ENCODE measurements around the gene SPEM2. TPM values are rescaled to one million over a fixed set of nuclear protein-coding genes. Genes with fewer than 3 reads are reported as not detected.
A peak's percentile ranks its signal among the peaks of the same experiment; 100 is the strongest.

SPEM2 gene
- total RNA-seq, 2 experiments from 2014 or later = not detected

DNA sequence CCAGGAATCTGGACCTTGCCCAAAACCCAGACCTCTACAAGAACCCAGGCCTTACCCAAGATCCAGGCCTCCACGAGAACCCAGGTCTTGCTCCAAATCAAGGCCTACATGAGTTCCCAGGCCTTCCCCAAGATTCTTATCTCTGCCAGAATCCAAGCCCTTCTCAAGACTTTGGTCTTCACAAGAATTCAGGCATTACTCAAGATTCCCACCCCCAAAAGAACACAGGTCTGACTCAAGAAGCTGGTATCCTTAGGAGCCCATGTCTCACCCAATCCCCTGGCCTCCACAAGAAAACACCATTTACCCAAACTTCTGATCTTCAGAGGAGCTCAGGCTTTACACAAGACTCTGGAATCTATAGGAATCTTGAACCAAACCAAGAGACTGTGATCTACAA, 5.8 kb downstream of the SPEM2 start:
- ATAC-seq (ENCODE audit: poor library complexity) (no peak), DNase-seq (no peak)
- Histone ChIP-seq H3K4me3 (ENCODE audit: low read length) (no peak overlapping the region), H3K36me3 (ENCODE audit: insufficient read depth, low read length) (no peaks in the 10 kb centered on the region), H3K27me3 (ENCODE audit: control insufficient read depth in 1 of 2, insufficient read depth in 2 of 2, low read length in 2 of 2) (no peaks in the 10 kb centered on the region), H3K9me3 (ENCODE audit: control insufficient read depth in 1 of 2, insufficient read depth in 1 of 2, low read length in 2 of 2) (no peaks in the 10 kb centered on the region), H3K4me1 (ENCODE audit: insufficient read depth, low read length) (peaks cover 11% of the 10 kb centered on the region), H3K27ac (ENCODE audit: low read depth in 1 of 2, low read length in 2 of 2) (no peak overlapping the region)
- TF ChIP-seq, protein P1, sequence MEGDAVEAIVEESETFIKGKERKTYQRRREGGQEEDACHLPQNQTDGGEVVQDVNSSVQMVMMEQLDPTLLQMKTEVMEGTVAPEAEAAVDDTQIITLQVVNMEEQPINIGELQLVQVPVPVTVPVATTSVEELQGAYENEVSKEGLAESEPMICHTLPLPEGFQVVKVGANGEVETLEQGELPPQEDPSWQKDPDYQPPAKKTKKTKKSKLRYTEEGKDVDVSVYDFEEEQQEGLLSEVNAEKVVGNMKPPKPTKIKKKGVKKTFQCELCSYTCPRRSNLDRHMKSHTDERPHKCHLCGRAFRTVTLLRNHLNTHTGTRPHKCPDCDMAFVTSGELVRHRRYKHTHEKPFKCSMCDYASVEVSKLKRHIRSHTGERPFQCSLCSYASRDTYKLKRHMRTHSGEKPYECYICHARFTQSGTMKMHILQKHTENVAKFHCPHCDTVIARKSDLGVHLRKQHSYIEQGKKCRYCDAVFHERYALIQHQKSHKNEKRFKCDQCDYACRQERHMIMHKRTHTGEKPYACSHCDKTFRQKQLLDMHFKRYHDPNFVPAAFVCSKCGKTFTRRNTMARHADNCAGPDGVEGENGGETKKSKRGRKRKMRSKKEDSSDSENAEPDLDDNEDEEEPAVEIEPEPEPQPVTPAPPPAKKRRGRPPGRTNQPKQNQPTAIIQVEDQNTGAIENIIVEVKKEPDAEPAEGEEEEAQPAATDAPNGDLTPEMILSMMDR (IDR thresholded peaks at IDR 0.05) = no peak
- peaks cover 11% of the 10 kb centered on the region for H3K4me1 Mint-ChIP-seq (ENCODE audit: low read depth)
- H3K36me3 Mint-ChIP-seq (ENCODE audit: low read depth) = peaks cover 4% of the 10 kb centered on the region
- H3K4me3 Mint-ChIP-seq = no peak overlapping the region
- intact Hi-C loops (cut with DNase I, micrococcal nuclease) = loop anchor here (5.0 to 10.0 kb wide), 2 partner anchors 39 to 46 kb away; partner anchors contain the start of genes PLSCR3 (in 1 of the 2) and TNK1 (in 1 of the 2)
- ChIA-PET POLR2A (no interaction called here), CTCF (interaction anchor here (0.6 to 1.3 kb wide), 2 partner anchors 76 to 165 kb away, joined by 3 to 5 read pairs; partner anchors contain the start of gene TMEM95)
- no peaks in the 10 kb centered on the region for H3K9me3 Mint-ChIP-seq
- H3K27me3 Mint-ChIP-seq = no peaks in the 10 kb centered on the region
- H3K27ac Mint-ChIP-seq = no peak overlapping the region

DNA sequence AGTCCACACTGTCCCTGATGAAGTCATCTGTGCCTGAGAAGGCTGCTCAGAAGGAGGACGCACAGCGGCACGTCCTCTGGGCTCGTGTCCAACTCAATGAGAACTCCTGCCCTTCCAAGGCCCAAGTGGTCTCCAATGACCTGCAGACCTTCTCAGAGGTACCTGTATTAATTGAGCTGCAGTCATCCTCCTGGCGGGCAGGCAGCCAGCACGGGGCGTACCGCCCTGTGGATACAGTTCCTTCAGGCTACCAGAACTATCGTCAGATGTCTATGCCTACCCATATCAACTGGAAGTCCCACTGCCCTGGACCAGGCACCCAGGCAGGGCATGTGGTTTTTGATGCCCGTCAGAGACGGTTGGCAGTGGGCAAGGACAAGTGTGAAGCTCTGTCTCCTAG, 6.9 kb downstream of the SPEM2 start:
- Histone ChIP-seq H3K36me3 (ENCODE audit: insufficient read depth, low read length) (no peaks in the 10 kb centered on the region), H3K27ac (ENCODE audit: low read depth in 1 of 2, low read length in 2 of 2) (no peak overlapping the region), H3K4me1 (ENCODE audit: insufficient read depth, low read length) (peaks cover 22% of the 10 kb centered on the region), H3K4me3 (ENCODE audit: low read length) (no peak overlapping the region), H3K27me3 (ENCODE audit: control insufficient read depth in 1 of 2, insufficient read depth in 2 of 2, low read length in 2 of 2) (no peaks in the 10 kb centered on the region), H3K9me3 (ENCODE audit: control insufficient read depth in 1 of 2, insufficient read depth in 1 of 2, low read length in 2 of 2) (no peaks in the 10 kb centered on the region)
- H3K27ac Mint-ChIP-seq = no peak overlapping the region
- DNase-seq (no peak), ATAC-seq (ENCODE audit: poor library complexity) (no peak)
- TF ChIP-seq, protein P1 (IDR thresholded peaks at IDR 0.05) = no peak
- H3K27me3 Mint-ChIP-seq = no peaks in the 10 kb centered on the region
- no peaks in the 10 kb centered on the region for H3K9me3 Mint-ChIP-seq
- H3K4me3 Mint-ChIP-seq = no peak overlapping the region
- CTCF ChIA-PET = interaction anchor here (0.9 to 1.3 kb wide), 2 partner anchors 77 to 218 kb away, joined by 3 to 5 read pairs; partner anchors contain the start of gene TMEM95
- peaks cover 4% of the 10 kb centered on the region for H3K36me3 Mint-ChIP-seq (ENCODE audit: low read depth)
- POLR2A ChIA-PET = no interaction called here
- intact Hi-C loops (cut with DNase I, micrococcal nuclease) = loop anchor here (1.0 to 10.0 kb wide), 3 partner anchors 25 to 47 kb away; partner anchors contain the start of genes NLGN2 (in 1 of the 2), PLSCR3 (in 1 of the 2) and TNK1 (in 1 of the 2)
- peaks cover 19% of the 10 kb centered on the region for H3K4me1 Mint-ChIP-seq (ENCODE audit: low read depth)

DNA sequence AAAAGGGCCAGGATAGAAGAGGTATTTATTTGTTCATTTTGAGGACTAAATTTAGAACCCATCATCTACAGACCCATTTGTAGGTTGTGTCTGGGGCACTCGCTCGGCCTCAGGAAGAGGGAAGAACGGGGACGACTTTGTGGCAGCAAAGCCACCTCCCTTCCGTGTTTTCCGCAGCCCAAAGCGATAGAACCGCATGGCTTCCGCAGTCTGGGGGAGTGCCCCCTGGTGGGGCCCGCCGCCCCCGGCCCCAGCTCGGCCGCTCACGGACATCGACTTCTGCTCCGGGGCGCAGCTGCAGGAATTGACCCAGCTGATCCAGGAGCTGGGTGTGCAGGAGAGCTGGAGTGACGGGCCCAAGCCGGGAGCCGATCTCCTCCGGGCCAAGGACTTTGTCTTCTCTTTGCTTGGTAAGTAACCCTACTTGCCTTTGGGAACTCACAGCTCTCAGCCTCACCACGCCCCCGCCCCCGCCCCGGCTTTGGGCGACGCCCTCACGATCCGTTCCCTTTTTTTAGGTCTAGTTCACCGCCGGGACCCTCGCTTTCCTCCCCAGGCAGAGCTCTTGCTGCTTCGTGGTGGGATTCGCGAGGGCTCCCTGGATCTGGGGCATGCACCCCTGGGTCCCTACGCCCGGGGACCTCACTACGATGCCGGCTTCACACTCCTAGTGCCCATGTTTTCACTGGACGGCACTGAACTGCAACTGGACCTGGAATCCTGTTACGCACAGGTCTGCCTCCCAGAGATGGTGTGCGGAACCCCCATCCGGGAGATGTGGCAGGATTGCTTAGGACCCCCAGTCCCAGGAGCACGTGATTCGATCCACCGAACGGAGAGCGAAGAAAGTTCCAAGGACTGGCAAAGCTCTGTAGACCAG, 10.5 kb downstream of the SPEM2 start:
- peaks cover 23% of the 10 kb centered on the region for H3K27me3 Mint-ChIP-seq
- peak; percentile 29 to 82 (median 52) for DNase-seq
- peak overlapping the region; percentile 87 for H3K27ac Mint-ChIP-seq
- peak overlapping the region; percentile 87 for H3K4me3 Mint-ChIP-seq
- H3K4me1 Mint-ChIP-seq (ENCODE audit: low read depth) = peaks cover 48% of the 10 kb centered on the region
- peaks cover 58% of the 10 kb centered on the region for H3K4me1 ChIP-seq (ENCODE audit: insufficient read depth, low read length)
- H3K36me3 Mint-ChIP-seq (ENCODE audit: low read depth) = peaks cover 4% of the 10 kb centered on the region
- H3K9me3 ChIP-seq (ENCODE audit: control insufficient read depth in 1 of 2, insufficient read depth in 1 of 2, low read length in 2 of 2) = peaks cover 0 to 12% of the 10 kb centered on the region in 2 experiments
- ChIA-PET CTCF (interaction anchor here (0.8 to 4.8 kb wide), 30 partner anchors 11 to 390 kb away, joined by 3 to 61 read pairs (median 6); partner anchors contain the start of genes FXR2, POLR2A, SENP3 and SLC35G6), POLR2A (interaction anchor here (0.7 to 9.0 kb wide), 38 partner anchors 10 to 401 kb away, joined by 3 to 156 read pairs (median 6); partner anchors contain the start of genes ACAP1, DVL2, FXR2 and MPDU1)
- H3K27ac ChIP-seq (ENCODE audit: low read depth in 1 of 2, low read length in 2 of 2) = peak overlapping the region; percentile 83 to 93
- peak; percentile 38 for ATAC-seq (ENCODE audit: poor library complexity)
- TF ChIP-seq, protein P1 (IDR thresholded peaks at IDR 0.05) = peak; percentile 63
- H3K4me3 ChIP-seq (ENCODE audit: low read length) = peak overlapping the region; percentile 86
- intact Hi-C loops (cut with DNase I, micrococcal nuclease) = loop anchor here (1.0 to 10.0 kb wide), 16 partner anchors 19 to 389 kb away; partner anchors contain the start of genes CTDNEP1 (in 1 of the 2), EIF5A (in 1 of the 2), ELP5 (in 1 of the 2) and KCTD11 (in 1 of the 2)
- H3K27me3 ChIP-seq (ENCODE audit: control insufficient read depth in 1 of 2, insufficient read depth in 2 of 2, low read length in 2 of 2) = peaks cover 22 to 27% of the 10 kb centered on the region in 2 experiments
- no peaks in the 10 kb centered on the region for H3K9me3 Mint-ChIP-seq
- H3K36me3 ChIP-seq (ENCODE audit: insufficient read depth, low read length) = no peaks in the 10 kb centered on the region
